Astrocyte of the cerebellum (primary cell): ENCODE measurements around the gene PRH2.
A peak's percentile ranks its signal among the peaks of the same experiment; 100 is the strongest.

Experiments
- DNase-seq: peaks from one replicate; pipeline ENCODE4 v3.0.0-alpha.2; 2011; ENCODE audit warnings: low read depth
- H3K4me3 ChIP-seq: 2 replicates; pipeline ENCODE4 v1.5.1; 2011; ENCODE audit warnings: mild to moderate bottlenecking, low read depth, low read length, moderate library complexity
- CTCF ChIP-seq: IDR thresholded peaks from 2 replicates; pipeline ENCODE4 v1.5.1; 2012; ENCODE audit warnings: low read length, low read depth, moderate library complexity, mild to moderate bottlenecking; ENCODE audit errors: missing control alignments
- in situ Hi-C: cut with HindIII; loops from 2 replicates; pipeline ENCODE4 v1.10.0; 2017; ENCODE audit warnings: low sequenced_read_pairs

The PRH2 gene

GRCh38 chr12:10952645-10953044 lies 23.6 kb downstream of the PRH2 start:
- no peak overlapping the region for H3K4me3 ChIP-seq
- TF ChIP-seq CTCF = no peak
- in situ Hi-C loops = no loop called here

GRCh38 chr12:10956085-10956484 lies 27.0 kb downstream of the PRH2 start:
- in situ Hi-C loops = no loop called here
- H3K4me3 ChIP-seq = no peak overlapping the region
- no peak for DNase-seq
- TF ChIP-seq CTCF = no peak

More at GRCh38 chr12:10952645-10953044, 23.6 kb downstream of the PRH2 start:
- DNase-seq = no peak

GRCh38 chr12:10957741-10958140 lies 28.7 kb downstream of the PRH2 start:
- in situ Hi-C loops = no loop called here

GRCh38 chr12:10959804-10960203 lies 30.8 kb downstream of the PRH2 start:
- DNase-seq = no peak
- in situ Hi-C loops = no loop called here
- no peak for TF ChIP-seq CTCF

More at GRCh38 chr12:10957741-10958140, 28.7 kb downstream of the PRH2 start:
- H3K4me3 ChIP-seq = no peak overlapping the region
- no peak for TF ChIP-seq CTCF
- peak; percentile 74 for DNase-seq

GRCh38 chr12:10960211-10960610 lies 31.2 kb downstream of the PRH2 start:
- no peak for DNase-seq
- in situ Hi-C loops = no loop called here
- no peak overlapping the region for H3K4me3 ChIP-seq
- TF ChIP-seq CTCF = no peak

More at GRCh38 chr12:10959804-10960203, 30.8 kb downstream of the PRH2 start:
- no peak overlapping the region for H3K4me3 ChIP-seq

GRCh38 chr12:10965476-10965875 lies 36.4 kb downstream of the PRH2 start:
- in situ Hi-C loops = no loop called here

More at GRCh38 chr12:10965476-10965875, 36.4 kb downstream of the PRH2 start:
- no peak overlapping the region for H3K4me3 ChIP-seq
- DNase-seq = no peak
- no peak for TF ChIP-seq CTCF
